ENCODE results near the gene POTEF. TPM values are rescaled to one million over a fixed set of nuclear protein-coding genes. Genes with fewer than 3 reads are reported as not detected.
A peak's percentile ranks its signal among the peaks of the same experiment; 100 is the strongest.
"Not testable (repeated sequence)": the region's sequence is repeated elsewhere in the genome, so short reads cannot be mapped to it uniquely, and the experiment has no call there.

Gene POTEF
- total RNA-seq, 1 donor from 2014 or later = not detected

- ATAC-seq (ENCODE audit: poor library complexity) = no peak
- no peak for DNase-seq
- intact Hi-C loops (cut with DNase I) = loop anchor here (5.0 kb wide), 1 partner anchor 177 kb away; no protein-coding TSS in a partner anchor
Observed at GRCh38 chr2:130154773-130155765, 26.0 kb upstream of the POTEF start.

- DNase-seq; ATAC-seq (ENCODE audit: poor library complexity); intact Hi-C loops (cut with DNase I): not testable (repeated sequence)
Observed at GRCh38 chr2:130154423-130154770, 25.4 kb upstream of the POTEF start.

- ATAC-seq (ENCODE audit: poor library complexity); DNase-seq; intact Hi-C loops (cut with DNase I): not testable (repeated sequence)
Observed at GRCh38 chr2:130153721-130154422, 24.9 kb upstream of the POTEF start.

- no peak for ATAC-seq (ENCODE audit: poor library complexity)
- peak; percentile 24 for DNase-seq
- intact Hi-C loops (cut with DNase I) = no loop called here
Observed at GRCh38 chr2:130152816-130153595, 24.0 kb upstream of the POTEF start.

GRCh38 chr2:130152136-130152815 is 23.3 kb upstream of the POTEF start:
- intact Hi-C loops (cut with DNase I); ATAC-seq (ENCODE audit: poor library complexity): not testable (repeated sequence)
- DNase-seq = peak; percentile 33

GRCh38 chr2:130151145-130151512 is 22.1 kb upstream of the POTEF start:
- ATAC-seq (ENCODE audit: poor library complexity); intact Hi-C loops (cut with DNase I); DNase-seq: not testable (repeated sequence)

DNA sequence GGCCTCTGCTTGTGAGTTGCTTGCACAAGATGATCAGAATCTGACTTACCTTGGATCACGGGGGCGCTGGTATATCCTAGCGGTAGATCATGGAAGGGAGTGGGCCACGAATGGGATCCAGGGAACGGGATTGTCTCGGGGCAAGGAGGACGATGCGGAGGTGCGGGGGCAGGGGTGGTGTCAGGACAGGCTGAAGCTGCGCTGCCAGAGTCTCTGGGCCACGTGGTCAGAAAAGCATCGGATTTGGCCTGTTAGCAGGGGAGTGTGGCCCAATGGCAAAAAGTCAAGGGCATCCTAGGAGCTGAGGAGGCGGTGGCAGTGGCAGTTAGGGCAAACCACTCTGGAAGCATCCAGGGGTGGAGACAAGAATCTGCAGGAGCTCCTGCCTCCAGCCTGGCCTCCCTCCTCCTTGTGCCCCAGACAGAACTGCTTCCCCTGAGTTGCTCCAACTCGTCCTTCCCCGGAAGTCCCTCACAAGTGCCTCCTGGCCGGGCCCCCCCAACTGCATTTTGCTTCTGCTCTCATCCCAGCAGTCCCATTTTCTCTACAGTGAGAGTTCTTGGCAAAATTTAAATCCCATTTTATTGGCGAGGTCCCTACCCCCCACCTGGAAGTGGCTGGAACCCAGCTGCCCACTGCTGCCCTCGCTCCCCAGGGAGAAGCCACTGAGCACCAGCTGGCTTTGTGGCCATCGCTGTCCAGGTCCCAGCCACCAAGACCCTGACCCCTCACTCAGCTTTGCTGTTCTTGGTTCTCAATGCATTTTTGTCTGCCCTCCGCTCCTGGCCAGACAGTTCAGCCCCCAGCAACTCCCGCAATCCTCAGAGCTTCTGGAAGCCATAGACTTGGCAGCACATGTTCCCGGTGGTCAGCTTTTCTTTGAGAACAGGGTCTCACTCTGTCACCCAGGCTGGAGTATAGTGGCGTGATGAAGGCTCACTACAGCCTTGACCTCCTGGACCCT is 21.4 kb upstream of the POTEF start:
- ATAC-seq (ENCODE audit: poor library complexity) = no peak
- intact Hi-C loops (cut with DNase I) = no loop called here
- peak; percentile 23 for DNase-seq

GRCh38 chr2:130148515-130148914 is 19.5 kb upstream of the POTEF start:
- ATAC-seq (ENCODE audit: poor library complexity); intact Hi-C loops (cut with DNase I); DNase-seq: not testable (repeated sequence)

GRCh38 chr2:130145006-130145414 is 16.0 kb upstream of the POTEF start, which contains the start of gene CCDC74B:
CCDC74B (minus strand) TSS chr2:130145112; CDS start chr2:130144996, 116 bp downstream.
- DNase-seq = peak; percentile 72
- ATAC-seq (ENCODE audit: poor library complexity) = peak; percentile 91
- intact Hi-C loops (cut with DNase I) = not testable (repeated sequence)

GRCh38 chr2:130143266-130144039 is 14.4 kb upstream of the POTEF start:
- DNase-seq; ATAC-seq (ENCODE audit: poor library complexity); intact Hi-C loops (cut with DNase I): not testable (repeated sequence)

DNA sequence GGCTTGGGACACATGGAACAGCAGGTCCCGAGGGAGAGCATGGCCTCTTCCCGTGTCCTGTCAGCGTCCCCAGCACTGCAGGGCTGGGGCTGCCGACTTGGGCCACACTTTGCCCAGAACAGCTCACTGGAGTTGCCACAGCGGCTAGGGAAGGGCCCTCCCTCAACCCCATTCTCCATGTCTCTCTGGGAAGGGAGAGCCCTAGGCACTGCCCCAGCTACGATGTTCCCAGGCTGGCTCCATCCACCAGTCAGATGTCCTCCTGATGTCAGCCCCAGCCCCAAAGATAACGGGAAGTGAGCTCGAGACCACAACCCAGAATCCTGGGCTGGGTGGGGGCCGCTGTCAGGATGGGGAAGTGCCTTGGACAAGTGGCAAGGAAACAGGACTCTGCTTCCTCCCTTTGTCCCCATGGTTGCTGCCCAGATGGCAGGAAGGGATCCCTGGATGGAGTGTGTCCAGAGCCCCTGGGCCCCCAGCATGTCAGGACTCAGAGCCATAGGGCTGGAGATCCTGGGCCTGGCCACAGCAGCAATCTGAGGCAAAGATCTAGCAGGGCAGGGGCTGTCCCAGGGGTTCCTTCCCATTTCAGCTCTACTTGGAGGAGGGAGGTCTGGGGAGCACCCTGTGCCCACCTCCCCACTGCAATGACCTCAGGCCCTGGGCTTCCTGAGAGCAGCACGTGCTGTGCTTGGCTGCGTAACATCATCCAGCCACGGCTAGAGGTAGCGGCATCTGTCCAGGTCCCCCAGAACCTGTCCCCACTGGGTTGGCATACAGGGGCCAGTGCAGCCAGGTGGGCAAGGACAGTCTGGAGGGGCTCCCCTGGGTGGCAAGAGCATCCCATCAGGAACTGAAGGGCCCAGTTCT is 13.6 kb upstream of the POTEF start:
- DNase-seq; intact Hi-C loops (cut with DNase I); ATAC-seq (ENCODE audit: poor library complexity): not testable (repeated sequence)

DNA sequence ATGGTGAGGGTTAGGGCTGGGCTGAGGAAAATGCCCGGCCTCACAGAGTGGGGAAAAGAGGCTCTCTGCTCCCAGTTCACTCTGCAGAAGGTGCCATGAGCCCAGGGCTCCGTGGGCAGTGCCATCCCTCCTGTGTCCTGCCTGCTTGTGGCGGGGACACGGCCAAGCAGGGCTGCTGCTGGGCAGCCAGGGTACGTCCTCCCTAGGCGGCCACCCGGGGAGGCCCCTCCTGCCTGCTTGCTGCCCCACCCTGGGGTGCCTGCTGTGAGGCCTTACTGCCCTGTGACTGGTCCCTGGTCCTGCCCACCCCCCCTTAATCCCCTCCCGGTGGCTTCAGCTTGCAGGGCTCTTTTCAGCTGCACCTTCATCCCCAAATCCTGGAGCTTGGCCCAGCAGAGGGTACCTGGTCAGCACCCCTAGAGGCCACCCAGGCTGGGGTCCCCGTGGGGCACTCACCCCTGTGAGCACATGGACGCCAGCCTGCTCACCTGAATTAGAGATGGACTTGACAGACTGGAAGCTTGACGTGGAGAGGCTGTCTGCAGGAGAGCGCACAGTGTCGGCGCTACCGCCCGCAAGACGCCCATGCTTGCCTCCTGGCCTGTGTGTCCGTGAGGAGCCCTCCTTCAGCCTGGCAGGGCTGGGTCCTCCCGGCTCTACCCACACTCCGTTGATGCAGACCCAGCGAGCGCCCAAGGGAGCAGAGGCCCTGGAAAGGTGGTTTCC is 12.8 kb upstream of the POTEF start:
- ATAC-seq (ENCODE audit: poor library complexity); DNase-seq; intact Hi-C loops (cut with DNase I): not testable (repeated sequence)

DNA sequence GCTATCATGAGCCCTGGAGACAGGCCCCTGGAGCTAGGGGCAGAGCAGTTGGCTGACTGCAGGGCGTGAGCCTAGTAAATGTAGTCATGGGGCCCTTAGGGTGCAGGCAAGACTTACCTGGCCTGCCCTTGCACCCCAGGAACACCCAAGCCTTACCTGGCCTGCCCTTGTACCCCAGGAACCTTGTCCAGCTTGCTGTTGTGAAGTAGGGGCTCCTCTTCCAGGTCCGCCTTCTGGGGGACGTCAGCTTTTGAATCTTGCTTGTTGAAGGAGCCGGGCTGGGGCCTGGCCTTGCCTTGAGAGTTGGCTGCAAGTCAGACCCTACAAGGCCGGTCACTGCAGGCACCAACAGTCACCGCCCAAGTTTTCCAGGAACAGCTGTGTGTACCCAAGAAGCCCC is 12.0 kb upstream of the POTEF start:
- ATAC-seq (ENCODE audit: poor library complexity) = not testable (repeated sequence)

GRCh38 chr2:130140516-130140915 is 11.5 kb upstream of the POTEF start:
- ATAC-seq (ENCODE audit: poor library complexity); intact Hi-C loops (cut with DNase I); DNase-seq: not testable (repeated sequence)

More for the DNA sequence above, 12.0 kb upstream of the POTEF start:
- DNase-seq; intact Hi-C loops (cut with DNase I): not testable (repeated sequence)
